Activated naive CD8-positive, alpha-beta T cell treated with anti-CD3 and anti-CD28 coated beads, Interleukin-2, amount 50 U/mL, for 24 hours (primary cell): ENCODE data around the gene IL2RA.

ENCODE experiments used
- ATAC-seq: fragments of 150-1000 bp; cut with Tn5 transposase; one replicate; pipeline ENCODE4 v1.10.0; 2021
- DNase-seq: peaks from one replicate; pipeline ENCODE4 v3.0.0; 2021
- H3K27ac Mint-ChIP-seq: one replicate; pipeline ENCODE4 v1.8.0; 2021; ENCODE audit warnings: mild to moderate bottlenecking, mixed read lengths
- H3K27me3 Mint-ChIP-seq: one replicate; pipeline ENCODE4 v1.8.0; 2021; ENCODE audit warnings: mixed read lengths
- H3K36me3 Mint-ChIP-seq: one replicate; pipeline ENCODE4 v1.8.0; 2021; ENCODE audit warnings: low read depth, mixed read lengths
- H3K4me1 Mint-ChIP-seq: one replicate; pipeline ENCODE4 v1.8.0; 2021; ENCODE audit warnings: mixed read lengths
- H3K4me3 Mint-ChIP-seq: one replicate; pipeline ENCODE4 v1.8.0; 2021; ENCODE audit warnings: mild to moderate bottlenecking, moderate library complexity, mixed read lengths
- H3K9me3 Mint-ChIP-seq: one replicate; pipeline ENCODE4 v1.8.0; 2021; ENCODE audit warnings: mixed read lengths

Gene IL2RA

DNA sequence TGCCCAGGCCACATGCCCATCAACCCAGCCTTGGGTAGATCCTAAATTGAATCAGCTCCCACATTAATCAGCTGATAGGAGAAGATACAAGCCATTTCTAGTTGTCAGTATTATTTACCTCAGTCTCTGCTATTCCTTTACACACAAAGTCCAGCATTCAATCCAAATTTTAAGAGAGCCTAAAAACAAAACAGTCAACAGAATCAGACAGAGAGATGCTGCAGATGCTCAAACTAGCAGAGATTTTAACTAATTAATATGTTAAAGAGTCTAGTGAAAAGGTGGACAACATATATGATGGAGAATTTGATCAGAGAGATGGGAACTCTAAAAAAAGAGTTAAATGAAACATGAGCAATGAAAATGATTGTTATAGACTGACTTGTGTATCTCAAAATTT, 70.5 kb downstream of the IL2RA start:
- DNase-seq (no peak), ATAC-seq (no peak)
- H3K4me3 Mint-ChIP-seq = no peak overlapping the region
- H3K27ac Mint-ChIP-seq = no peak overlapping the region
- H3K27me3 Mint-ChIP-seq = peaks cover 2% of the 10 kb centered on the region
- H3K36me3 Mint-ChIP-seq = peaks cover 8% of the 10 kb centered on the region
- H3K9me3 Mint-ChIP-seq = peaks cover 16% of the 10 kb centered on the region
- H3K4me1 Mint-ChIP-seq = peaks cover 12% of the 10 kb centered on the region

DNA sequence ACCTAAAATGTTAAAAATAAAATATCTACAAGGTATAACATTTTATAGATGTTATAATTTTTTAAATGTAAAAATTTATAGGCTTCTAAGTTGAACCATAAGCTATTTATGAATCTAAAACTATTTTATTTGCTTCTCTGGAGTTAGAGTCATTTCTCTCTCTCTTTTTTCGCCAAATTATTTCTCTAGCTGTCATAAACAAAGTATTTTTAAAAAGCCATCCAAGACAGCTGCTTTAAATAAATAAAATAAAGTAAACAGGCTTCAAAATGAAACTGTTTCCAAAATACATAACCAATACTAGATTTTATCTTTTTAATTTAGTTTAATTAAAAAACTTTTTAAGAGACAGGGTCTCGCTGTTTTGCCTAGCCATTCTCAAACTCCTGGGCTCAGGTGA, 72.4 kb downstream of the IL2RA start:
- Mint-ChIP-seq H3K27me3 (peaks cover 6% of the 10 kb centered on the region), H3K4me3 (no peak overlapping the region), H3K27ac (no peak overlapping the region), H3K4me1 (peaks cover 12% of the 10 kb centered on the region), H3K9me3 (peaks cover 16% of the 10 kb centered on the region), H3K36me3 (peaks cover 8% of the 10 kb centered on the region)
- ATAC-seq (no peak), DNase-seq (no peak)

DNA sequence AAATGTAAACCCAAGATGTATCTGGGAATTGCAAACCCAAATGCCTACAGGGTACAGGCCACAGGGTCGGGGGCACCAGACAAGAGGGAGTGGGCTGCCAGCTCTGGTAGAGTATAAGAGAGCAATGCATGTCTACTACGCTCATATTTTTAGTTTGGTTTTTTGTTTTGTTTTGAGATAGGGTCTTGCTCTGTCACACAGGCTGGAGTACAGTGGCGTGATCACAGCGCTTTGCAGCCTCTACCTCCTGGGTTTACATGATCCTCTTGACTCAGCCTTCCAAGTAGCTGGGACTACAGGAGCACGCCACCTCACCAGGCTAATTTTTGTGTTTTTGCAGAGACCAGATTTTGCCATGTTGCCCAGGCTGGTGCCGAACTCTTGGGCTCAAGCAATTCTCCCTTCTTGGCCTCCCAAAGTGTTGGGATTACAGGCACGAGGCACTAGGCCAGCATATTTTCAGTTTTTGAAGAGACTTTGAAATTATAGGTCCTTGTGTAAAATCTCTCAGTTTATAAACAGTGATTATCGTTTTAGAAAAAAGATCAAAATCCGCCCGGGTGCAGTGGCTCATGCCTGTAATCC, 73.7 kb downstream of the IL2RA start:
- H3K4me1 Mint-ChIP-seq = peaks cover 12% of the 10 kb centered on the region
- H3K9me3 Mint-ChIP-seq = peaks cover 12% of the 10 kb centered on the region
- peak overlapping the region; percentile 33 for H3K27ac Mint-ChIP-seq
- H3K36me3 Mint-ChIP-seq = peaks cover 8% of the 10 kb centered on the region
- no peak overlapping the region for H3K4me3 Mint-ChIP-seq
- ATAC-seq = no peak
- DNase-seq = no peak
- H3K27me3 Mint-ChIP-seq = peaks cover 5% of the 10 kb centered on the region

DNA sequence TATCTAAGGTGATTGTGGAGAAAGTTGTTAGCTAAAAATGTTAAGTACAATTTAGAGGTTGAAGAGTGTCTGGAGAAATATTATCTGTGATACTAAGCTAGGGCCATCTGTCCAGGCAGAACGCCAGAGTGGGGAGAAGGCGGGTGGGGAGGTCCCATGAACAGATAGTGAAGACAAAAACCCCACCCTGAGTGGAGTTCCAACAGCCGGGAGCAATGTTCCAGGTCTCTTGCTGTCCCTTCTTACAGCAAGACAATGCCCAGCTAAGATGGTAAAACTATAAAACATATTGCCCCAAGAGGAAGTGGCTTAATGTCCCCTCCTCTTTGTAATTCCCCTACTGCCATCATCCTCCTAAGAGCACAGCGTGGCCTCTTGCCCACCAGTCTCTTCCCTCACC, 74.4 kb downstream of the IL2RA start:
- Mint-ChIP-seq H3K27me3 (peaks cover 4% of the 10 kb centered on the region), H3K4me3 (no peak overlapping the region), H3K36me3 (peaks cover 8% of the 10 kb centered on the region), H3K9me3 (peaks cover 12% of the 10 kb centered on the region), H3K27ac (peak overlapping the region; percentile 33), H3K4me1 (peaks cover 12% of the 10 kb centered on the region)
- DNase-seq = no peak
- peak; percentile 65 for ATAC-seq

DNA sequence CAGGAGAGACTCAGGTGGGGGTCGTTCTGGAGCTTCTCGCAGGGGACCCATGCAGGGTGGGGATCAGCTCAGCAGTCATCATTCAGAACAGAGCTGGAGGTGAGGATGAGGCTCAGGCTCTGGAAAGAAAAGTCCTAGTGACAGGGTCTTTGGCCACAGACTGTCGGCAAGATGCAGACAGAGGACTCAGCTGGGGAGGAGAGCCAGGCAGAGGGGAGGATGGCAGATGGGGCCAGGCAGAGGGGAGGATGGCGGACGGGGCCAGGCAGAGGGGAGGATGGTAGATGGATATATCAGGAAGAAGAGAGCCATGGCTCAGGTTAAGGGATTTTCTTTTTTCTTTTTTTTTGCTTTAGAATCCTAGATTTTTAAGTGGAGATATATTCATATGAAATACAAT, 77.1 kb downstream of the IL2RA start:
- peaks cover 12% of the 10 kb centered on the region for H3K4me1 Mint-ChIP-seq
- no peak overlapping the region for H3K4me3 Mint-ChIP-seq
- H3K36me3 Mint-ChIP-seq = no peaks in the 10 kb centered on the region
- ATAC-seq (no peak), DNase-seq (no peak)
- no peaks in the 10 kb centered on the region for H3K9me3 Mint-ChIP-seq
- H3K27ac Mint-ChIP-seq = no peak overlapping the region
- peaks cover 5% of the 10 kb centered on the region for H3K27me3 Mint-ChIP-seq

- H3K27ac Mint-ChIP-seq = no peak overlapping the region
- DNase-seq (no peak), ATAC-seq (no peak)
- peaks cover 12% of the 10 kb centered on the region for H3K4me1 Mint-ChIP-seq
- peaks cover 5% of the 10 kb centered on the region for H3K27me3 Mint-ChIP-seq
- no peaks in the 10 kb centered on the region for H3K36me3 Mint-ChIP-seq
- no peaks in the 10 kb centered on the region for H3K9me3 Mint-ChIP-seq
- no peak overlapping the region for H3K4me3 Mint-ChIP-seq
These were observed 78.4 kb downstream of the IL2RA start for GRCh38 chr10:5983774-5984173.

GRCh38 chr10:5981529-5981928, 80.6 kb downstream of the IL2RA start:
- Mint-ChIP-seq H3K27me3 (peaks cover 5% of the 10 kb centered on the region), H3K4me3 (no peak overlapping the region), H3K27ac (no peak overlapping the region), H3K9me3 (no peaks in the 10 kb centered on the region), H3K4me1 (peaks cover 3% of the 10 kb centered on the region), H3K36me3 (no peaks in the 10 kb centered on the region)
- ATAC-seq = no peak
- DNase-seq = no peak

DNA sequence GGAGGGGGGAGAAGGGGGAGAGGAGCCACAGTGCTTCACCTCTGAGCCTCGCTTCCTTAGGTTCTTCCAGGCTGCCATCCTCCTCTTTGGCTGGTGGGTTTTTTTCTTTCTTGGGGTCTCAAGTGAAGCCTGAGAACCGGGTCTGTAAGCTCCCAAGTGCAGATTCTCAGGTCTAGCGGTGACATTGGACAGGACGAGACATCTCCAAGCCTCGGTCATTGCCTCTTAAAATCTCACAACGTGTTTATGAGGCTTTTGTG, 84.0 kb downstream of the IL2RA start:
- DNase-seq (no peak), ATAC-seq (no peak)
- Mint-ChIP-seq H3K27ac (peak overlapping the region; percentile 74), H3K4me3 (peak overlapping the region; percentile 84), H3K36me3 (peaks cover 14% of the 10 kb centered on the region), H3K4me1 (peaks cover 31% of the 10 kb centered on the region), H3K27me3 (peaks cover 1% of the 10 kb centered on the region), H3K9me3 (no peaks in the 10 kb centered on the region)

GRCh38 chr10:5977471-5978229, 84.5 kb downstream of the IL2RA start, which contains the start of gene IL15RA:
TSS of gene IL15RA (minus strand) at chr10:5977543. CDS start at chr10:5977492, 51 bp downstream.
- Mint-ChIP-seq H3K36me3 (peaks cover 15% of the 10 kb centered on the region), H3K27ac (peak within 1 kb of the TSS; percentile 96), H3K27me3 (peaks cover 1% of the 10 kb centered on the region), H3K4me1 (peaks cover 35% of the 10 kb centered on the region), H3K4me3 (peak within 1 kb of the TSS; percentile 97), H3K9me3 (no peaks in the 10 kb centered on the region)
- ATAC-seq (peak; percentile 77), DNase-seq (peak; percentile 91)

DNA sequence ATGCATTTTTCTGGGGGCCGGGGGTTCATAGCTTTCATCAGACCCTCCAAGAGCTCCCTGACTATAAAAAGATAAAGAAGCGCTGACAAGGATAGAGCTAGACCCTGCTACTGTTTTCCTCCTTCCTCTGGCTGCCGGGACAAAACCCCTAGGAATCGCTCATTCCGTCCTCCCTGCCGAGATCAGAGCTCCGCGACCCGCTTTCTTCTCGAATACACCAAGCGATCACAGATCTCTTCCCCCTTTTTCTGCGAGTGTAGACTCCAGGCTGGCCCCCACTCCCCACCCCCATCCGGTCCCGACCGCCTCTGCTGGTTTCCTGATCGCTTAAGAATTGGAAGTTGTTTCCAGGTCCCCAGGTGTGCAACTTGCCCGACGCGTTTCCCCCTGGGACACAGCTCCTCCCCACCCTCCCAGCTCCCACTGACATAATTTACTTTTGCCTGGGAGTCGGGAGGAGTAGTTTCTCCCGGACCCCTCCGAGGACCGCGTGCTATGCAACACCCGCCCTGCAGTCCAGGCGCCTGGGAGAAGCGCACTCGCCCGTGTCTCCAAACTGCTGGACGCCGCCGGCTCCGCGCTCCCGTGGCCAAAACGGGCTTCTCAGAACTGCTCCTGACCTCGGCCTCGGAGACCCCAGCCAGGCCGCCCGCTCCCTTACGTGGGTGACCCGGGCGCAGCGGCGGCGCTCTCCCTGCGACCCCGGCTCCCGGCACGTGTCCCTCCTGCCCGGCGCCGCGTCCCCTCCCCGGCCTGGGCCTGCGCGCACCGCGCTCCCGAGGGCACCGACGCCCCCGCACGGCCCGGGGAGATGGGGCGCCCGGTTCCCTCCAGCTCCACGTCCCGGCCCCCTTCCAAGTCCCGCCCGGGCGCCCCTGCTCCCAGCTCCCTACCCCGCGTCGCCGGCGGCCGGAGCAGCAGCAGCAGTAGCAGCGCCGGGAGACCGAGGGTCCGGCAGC, 85.4 kb downstream of the IL2RA start:
- Mint-ChIP-seq H3K4me1 (peaks cover 40% of the 10 kb centered on the region), H3K4me3 (peak overlapping the region; percentile 97), H3K9me3 (no peaks in the 10 kb centered on the region), H3K27ac (peak overlapping the region; percentile 96), H3K36me3 (peaks cover 16% of the 10 kb centered on the region), H3K27me3 (peaks cover 1% of the 10 kb centered on the region)
- DNase-seq = peak; percentile 59
- peak; percentile 1 for ATAC-seq

- peaks cover 49% of the 10 kb centered on the region for H3K4me1 Mint-ChIP-seq
- H3K9me3 Mint-ChIP-seq = no peaks in the 10 kb centered on the region
- H3K27me3 Mint-ChIP-seq = peaks cover 1% of the 10 kb centered on the region
- H3K4me3 Mint-ChIP-seq = peak overlapping the region; percentile 97
- H3K27ac Mint-ChIP-seq = peak overlapping the region; percentile 96
- ATAC-seq (peak; percentile 90), DNase-seq (peak; percentile 69)
- H3K36me3 Mint-ChIP-seq = peaks cover 17% of the 10 kb centered on the region
These were observed 86.3 kb downstream of the IL2RA start for GRCh38 chr10:5975641-5976473.

DNA sequence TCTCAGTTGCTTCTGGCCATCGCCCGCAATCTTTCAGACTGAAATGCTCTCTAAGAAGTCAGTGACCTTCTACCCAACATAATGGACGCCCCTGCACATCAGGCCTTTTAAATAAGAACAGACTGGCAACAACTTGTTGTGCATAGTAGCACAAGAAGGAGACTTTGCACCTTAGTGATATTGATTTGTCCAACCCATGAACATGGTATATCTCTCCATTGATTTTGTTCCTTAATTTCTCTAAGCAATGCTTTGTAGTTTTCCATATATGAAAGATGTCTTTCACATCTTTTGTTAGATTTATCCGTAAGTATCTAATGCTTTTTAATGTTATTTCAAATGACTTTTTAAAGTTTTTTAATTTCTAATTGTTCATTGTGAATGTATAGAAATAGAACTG, 89.1 kb downstream of the IL2RA start:
- H3K4me3 Mint-ChIP-seq = no peak overlapping the region
- DNase-seq = no peak
- H3K9me3 Mint-ChIP-seq = no peaks in the 10 kb centered on the region
- H3K36me3 Mint-ChIP-seq = peaks cover 26% of the 10 kb centered on the region
- H3K27ac Mint-ChIP-seq = no peak overlapping the region
- H3K4me1 Mint-ChIP-seq = peaks cover 54% of the 10 kb centered on the region
- no peaks in the 10 kb centered on the region for H3K27me3 Mint-ChIP-seq
- ATAC-seq = no peak

DNA sequence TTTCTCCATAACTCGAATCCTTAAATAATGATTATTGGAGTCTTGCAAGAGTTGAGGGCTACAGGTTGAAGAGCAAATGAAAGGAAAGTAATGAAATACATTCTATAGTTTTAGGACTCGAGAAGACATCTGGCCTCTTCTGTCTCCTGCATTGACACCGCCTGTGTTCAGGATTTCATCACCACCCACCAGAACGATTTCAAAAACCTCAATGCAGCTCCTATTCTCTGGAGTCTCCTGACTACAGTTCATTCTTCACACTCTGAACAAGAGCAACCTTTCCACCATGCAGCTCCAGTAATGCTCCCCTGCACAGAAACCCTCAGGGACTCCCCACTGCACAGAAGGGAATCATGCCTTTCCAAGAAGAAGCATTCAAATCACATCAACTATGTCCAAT, 90.3 kb downstream of the IL2RA start:
- no peak overlapping the region for H3K4me3 Mint-ChIP-seq
- ATAC-seq (no peak), DNase-seq (no peak)
- peaks cover 32% of the 10 kb centered on the region for H3K36me3 Mint-ChIP-seq
- peaks cover 54% of the 10 kb centered on the region for H3K4me1 Mint-ChIP-seq
- peak overlapping the region; percentile 55 for H3K27ac Mint-ChIP-seq
- H3K27me3 Mint-ChIP-seq = no peaks in the 10 kb centered on the region
- no peaks in the 10 kb centered on the region for H3K9me3 Mint-ChIP-seq

DNA sequence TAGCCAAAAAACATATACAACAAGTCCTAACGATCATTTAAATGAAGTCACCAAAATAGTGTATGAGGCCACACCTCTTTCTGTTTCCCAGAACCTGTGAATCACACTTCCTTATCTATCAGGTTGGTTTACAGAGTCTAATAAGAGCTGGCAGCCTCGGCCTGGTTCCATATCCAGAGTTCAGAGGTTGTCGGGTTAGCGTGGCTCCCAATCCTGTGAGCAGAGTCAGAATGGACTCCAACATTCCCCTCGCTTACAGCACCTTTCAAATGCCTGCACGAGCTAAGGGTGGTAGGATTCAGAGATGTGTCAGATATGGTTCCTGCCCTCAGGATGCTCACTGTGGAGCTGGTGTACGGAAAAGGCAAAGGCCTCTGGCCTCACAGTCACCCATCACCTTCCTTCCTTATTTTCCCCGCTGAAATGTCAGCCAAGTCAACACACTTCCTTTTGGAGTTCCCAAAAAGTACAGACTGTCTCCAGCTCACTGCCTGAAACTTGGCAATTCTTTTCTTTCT, 90.8 kb downstream of the IL2RA start:
- DNase-seq (peak; percentile 15), ATAC-seq (peak; percentile 30)
- Mint-ChIP-seq H3K4me1 (peaks cover 54% of the 10 kb centered on the region), H3K27me3 (no peaks in the 10 kb centered on the region), H3K36me3 (peaks cover 34% of the 10 kb centered on the region), H3K9me3 (no peaks in the 10 kb centered on the region), H3K4me3 (peak overlapping the region; percentile 27), H3K27ac (peak overlapping the region; percentile 55)
